HepG2 (cell line): ENCODE results near the gene PPP1R13B. TPM values are rescaled to one million over a fixed set of nuclear protein-coding genes. Genes with fewer than 3 reads are reported as not detected.

ENCODE experiments used
- AKAP8 ChIP-seq: sonication (generic); formaldehyde crosslinking; IDR thresholded peaks from 2 replicates; pipeline ENCODE4 v1.5.1; 2020; ENCODE audit warnings: mild to moderate bottlenecking, missing genetic modification reagents
- CBX1 ChIP-seq: IDR thresholded peaks from one replicate; pipeline ENCODE4 v1.6.1; 2016; ENCODE audit warnings: antibody characterized with exemption, low read depth
- CENPX ChIP-seq: sonication (generic); formaldehyde crosslinking; IDR thresholded peaks from 2 replicates; pipeline ENCODE4 v1.9.0; 2021; ENCODE audit warnings: mild to moderate bottlenecking, missing genetic modification reagents, moderate library complexity
- FOSL2 ChIP-seq: sonication (generic); formaldehyde crosslinking; IDR thresholded peaks from 2 replicates; pipeline ENCODE4 v1.4.0; 2020; ENCODE audit warnings: missing genetic modification reagents
- HNF1B ChIP-seq: sonication (generic); formaldehyde crosslinking; IDR thresholded peaks from 2 replicates; pipeline ENCODE4 v1.5.1; 2020; ENCODE audit warnings: mild to moderate bottlenecking, moderate library complexity, missing genetic modification reagents
- KDM6A ChIP-seq: IDR thresholded peaks from 2 replicates; pipeline ENCODE4 v1.6.1; 2016; ENCODE audit warnings: low read depth
- KLF12 ChIP-seq: sonication (generic); formaldehyde crosslinking; IDR thresholded peaks from 2 replicates; pipeline ENCODE4 v1.4.0; 2020; ENCODE audit warnings: missing genetic modification reagents, borderline replicate concordance
- KLF15 ChIP-seq: sonication (generic); formaldehyde crosslinking; IDR thresholded peaks from 2 replicates; pipeline ENCODE4 v1.8.1; 2023; ENCODE audit warnings: borderline replicate concordance, mild to moderate bottlenecking, inconsistent platforms, missing genetic modification reagents, mixed read lengths
- KLF16 ChIP-seq, 2 experiments: sonication (generic) in 1 of 2; formaldehyde crosslinking in 1 of 2; IDR thresholded peaks; 2 replicates each; pipeline versions ENCODE4 v1.6.1 to v1.8.0; 2016 to 2023; ENCODE audit warnings: missing genetic modification reagents in 2 of 2, missing compliant biosample characterization in 1 of 2
- NCOA2 ChIP-seq: sonication (generic); formaldehyde crosslinking; IDR thresholded peaks from 2 replicates; pipeline ENCODE4 v1.8.0; 2022; ENCODE audit warnings: inconsistent platforms
- NKX3-1 ChIP-seq: sonication (generic); formaldehyde crosslinking; IDR thresholded peaks from 2 replicates; pipeline ENCODE4 v1.5.0; 2020; ENCODE audit warnings: missing genetic modification reagents
- NR0B2 ChIP-seq: sonication (generic); formaldehyde crosslinking; IDR thresholded peaks from 2 replicates; pipeline ENCODE4 v1.4.0; 2020; ENCODE audit warnings: mild to moderate bottlenecking, missing genetic modification reagents
- NRL ChIP-seq: sonication (generic); formaldehyde crosslinking; IDR thresholded peaks from 2 replicates; pipeline ENCODE4 v1.5.0; 2020; ENCODE audit warnings: missing genetic modification reagents, mild to moderate bottlenecking, moderate library complexity, borderline replicate concordance
- ZNF24 ChIP-seq: fragments of 450-650 bp; IDR thresholded peaks from 2 replicates; pipeline ENCODE4 v1.6.1; 2017; ENCODE audit warnings: antibody characterized with exemption, mild to moderate bottlenecking
- ZNF318 ChIP-seq: sonication (generic); formaldehyde crosslinking; IDR thresholded peaks from 2 replicates; pipeline ENCODE4 v1.4.0; 2020; ENCODE audit warnings: mild to moderate bottlenecking, missing genetic modification reagents
- polyA plus RNA-seq, 8 experiments: library from polyadenylated mRNA; depleted of rRNA in 3 of 8; stranded (reverse) in 7 of 8; unstranded in 1 of 8; fragments of >200 nt; fragmentation: Illumina TruSeq in 4 of 8; extraction: Trizol in 4 of 8; gene quantifications; 2 replicates each; pipeline versions ENCODE4 v1.2.1 to v1.2.3, GENCODE V29; 2011 to 2016; ENCODE audit warnings: low read depth in 4 of 8, missing spikeins in 1 of 8, mixed read lengths in 1 of 8; ENCODE audit not compliant: insufficient read depth in 1 of 8
- total RNA-seq, 5 experiments: library from RNA; depleted of rRNA; stranded (reverse); fragments of >200 nt; fragmentation: Illumina TruSeq; extraction: Trizol; gene quantifications; 2 replicates each; pipeline ENCODE4 v1.2.3, GENCODE V29; 2016; ENCODE audit warnings: low read depth in 1 of 5
- TF ChIP-seq, protein P1 (sequence below): sonication (generic); formaldehyde crosslinking; IDR thresholded peaks from 2 replicates; pipeline ENCODE4 v1.4.0; 2020; ENCODE audit warnings: missing genetic modification reagents, low read depth, mild to moderate bottlenecking, borderline replicate concordance
- TF ChIP-seq, protein P2 (sequence below): sonication (generic); formaldehyde crosslinking; IDR thresholded peaks from 2 replicates; pipeline ENCODE4 v1.4.0; 2020; ENCODE audit warnings: missing genetic modification reagents

The PPP1R13B gene
- total and polyA plus RNA-seq, 2 of the 13 experiments (the other 11 are each of a cell fraction or from before 2014, with no cell fraction given): 4.6 to 9.4 TPM

- TF ChIP-seq HNF1B (CRISPR knock-in tag) (no peak), KDM6A (CRISPR knock-in tag) (no peak), FOSL2 (CRISPR knock-in tag) (peak; percentile 80), NR0B2 (CRISPR knock-in tag) (no peak), KLF12 (no peak; the same call in 1 of the 2 replicates), CENPX (CRISPR knock-in tag) (no peak), NRL (CRISPR knock-in tag) (peak; percentile 82; the same call in 1 of the 2 replicates), ZNF318 (CRISPR knock-in tag) (no peak), NKX3-1 (CRISPR knock-in tag) (0 out of 2 replicates have a peak, but pooled peaks have one; percentile 44), AKAP8 (CRISPR knock-in tag) (no peak), CBX1 (peak; percentile 19), KLF15 (CRISPR knock-in tag) (no peak; the same call in 1 of the 2 replicates), ZNF24 (no peak), KLF16 (CRISPR knock-in tag; IDR thresholded peaks at IDR 0.05) (no peak), NCOA2 (no peak)
- TF ChIP-seq, protein P1, sequence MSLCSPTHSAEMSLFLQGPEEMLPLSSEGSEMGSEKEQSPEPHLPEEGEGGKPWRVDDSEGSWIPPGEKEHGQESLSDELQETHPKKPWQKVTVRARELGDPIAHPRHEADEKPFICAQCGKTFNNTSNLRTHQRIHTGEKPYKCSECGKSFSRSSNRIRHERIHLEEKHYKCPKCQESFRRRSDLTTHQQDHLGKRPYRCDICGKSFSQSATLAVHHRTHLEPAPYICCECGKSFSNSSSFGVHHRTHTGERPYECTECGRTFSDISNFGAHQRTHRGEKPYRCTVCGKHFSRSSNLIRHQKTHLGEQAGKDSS (CRISPR knock-in tag): 0 out of 2 replicates have a peak, but pooled peaks have one; percentile 20
- TF ChIP-seq, protein P2, sequence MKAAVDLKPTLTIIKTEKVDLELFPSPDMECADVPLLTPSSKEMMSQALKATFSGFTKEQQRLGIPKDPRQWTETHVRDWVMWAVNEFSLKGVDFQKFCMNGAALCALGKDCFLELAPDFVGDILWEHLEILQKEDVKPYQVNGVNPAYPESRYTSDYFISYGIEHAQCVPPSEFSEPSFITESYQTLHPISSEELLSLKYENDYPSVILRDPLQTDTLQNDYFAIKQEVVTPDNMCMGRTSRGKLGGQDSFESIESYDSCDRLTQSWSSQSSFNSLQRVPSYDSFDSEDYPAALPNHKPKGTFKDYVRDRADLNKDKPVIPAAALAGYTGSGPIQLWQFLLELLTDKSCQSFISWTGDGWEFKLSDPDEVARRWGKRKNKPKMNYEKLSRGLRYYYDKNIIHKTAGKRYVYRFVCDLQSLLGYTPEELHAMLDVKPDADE (CRISPR knock-in tag): peak; percentile 80; the same call in 1 of the 2 replicates
These were observed 42.1 kb upstream of the PPP1R13B start (continued) for GRCh38 chr14:103889313-103890051.
